OCI-LY1 (cell line): Measurements from ENCODE around the gene HIRIP3.
"Not testable (repeated sequence)": the region's sequence is repeated elsewhere in the genome, so short reads cannot be mapped to it uniquely, and the experiment has no call there.

ENCODE experiments used
- H2AFZ ChIP-seq: fragments of 200-600 bp; sonication (generic), shearing (Covaris generic); 2 replicates; pipeline ENCODE4 v1.6.0; 2014; ENCODE audit warnings: antibody characterized with exemption, mild to moderate bottlenecking, low read length
- H3F3A ChIP-seq: fragments of 200-600 bp; sonication (generic), shearing (Covaris generic); 2 replicates; pipeline ENCODE4 v1.6.0; 2014; ENCODE audit warnings: mild to moderate bottlenecking, antibody characterized with exemption, low read length, moderate library complexity; ENCODE audit not compliant: insufficient read depth
- H3K27ac ChIP-seq: fragments of 200-600 bp; sonication (generic); 2 replicates; pipeline ENCODE4 v1.5.1; 2014; ENCODE audit warnings: low read length, mixed run types, mild to moderate bottlenecking, low read depth; ENCODE audit not compliant: poor library complexity, severe bottlenecking
- H3K27me3 ChIP-seq: fragments of 200-600 bp; sonication (generic); 2 replicates; pipeline ENCODE4 v1.6.0; 2014; ENCODE audit warnings: antibody characterized with exemption, mild to moderate bottlenecking, low read length, moderate library complexity; ENCODE audit not compliant: insufficient read depth
- H3K36me3 ChIP-seq: fragments of 200-600 bp; sonication (generic); 2 replicates; pipeline ENCODE4 v1.6.1; 2014; ENCODE audit warnings: mild to moderate bottlenecking, antibody characterized with exemption, low read length, moderate library complexity, mixed read lengths; ENCODE audit not compliant: insufficient read depth
- H3K4me1 ChIP-seq: fragments of 200-600 bp; sonication (generic); 2 replicates; pipeline ENCODE4 v1.5.1; 2014; ENCODE audit warnings: mild to moderate bottlenecking, low read length, moderate library complexity; ENCODE audit not compliant: insufficient read depth, severe bottlenecking
- H3K4me2 ChIP-seq: fragments of 200-600 bp; sonication (generic), shearing (Covaris generic); 2 replicates; pipeline ENCODE4 v1.6.1; 2014; ENCODE audit warnings: low read length
- H3K4me3 ChIP-seq: fragments of 200-600 bp; sonication (generic); 2 replicates; pipeline ENCODE4 v1.5.1; 2014; ENCODE audit warnings: low read length, low read depth, mild to moderate bottlenecking, mixed read lengths; ENCODE audit not compliant: poor library complexity, severe bottlenecking
- H3K79me2 ChIP-seq: fragments of 200-600 bp; shearing (Covaris generic); 2 replicates; pipeline ENCODE4 v1.6.1; 2016; ENCODE audit warnings: mixed run types, low read length, mixed read lengths; ENCODE audit not compliant: insufficient read depth
- H3K9ac ChIP-seq: fragments of 200-600 bp; sonication (generic), shearing (Covaris generic); 2 replicates; pipeline ENCODE4 v1.6.1; 2014; ENCODE audit warnings: mild to moderate bottlenecking, low read length, mixed read lengths
- H3K9me2 ChIP-seq: fragments of 200-600 bp; sonication (generic), shearing (Covaris generic); 2 replicates; pipeline ENCODE4 v1.6.1; 2014; ENCODE audit warnings: low read depth, mild to moderate bottlenecking, low read length, mixed read lengths
- H3K9me3 ChIP-seq: fragments of 200-600 bp; shearing (Covaris generic); 2 replicates; pipeline ENCODE4 v1.6.1; 2014; ENCODE audit warnings: low read length, mixed read lengths
- H4K20me1 ChIP-seq: fragments of 200-600 bp; sonication (generic), shearing (Covaris generic); 2 replicates; pipeline ENCODE4 v1.6.0; 2016; ENCODE audit warnings: mild to moderate bottlenecking, low read length; ENCODE audit not compliant: insufficient read depth
- CTCF ChIP-seq: fragments of 200-600 bp; sonication (generic), shearing (Covaris generic); IDR thresholded peaks from 2 replicates; pipeline ENCODE4 v1.5.1; 2017; ENCODE audit warnings: mild to moderate bottlenecking, antibody characterized with exemption, low read length, moderate library complexity, mixed read lengths
- EZH2 ChIP-seq: fragments of 200-600 bp; sonication (generic), shearing (Covaris generic); IDR thresholded peaks from 2 replicates; pipeline ENCODE4 v1.8.0; 2017; ENCODE audit warnings: borderline replicate concordance, mixed run types, mild to moderate bottlenecking, antibody characterized with exemption, low read length, moderate library complexity, mixed read lengths

HIRIP3 gene

DNA sequence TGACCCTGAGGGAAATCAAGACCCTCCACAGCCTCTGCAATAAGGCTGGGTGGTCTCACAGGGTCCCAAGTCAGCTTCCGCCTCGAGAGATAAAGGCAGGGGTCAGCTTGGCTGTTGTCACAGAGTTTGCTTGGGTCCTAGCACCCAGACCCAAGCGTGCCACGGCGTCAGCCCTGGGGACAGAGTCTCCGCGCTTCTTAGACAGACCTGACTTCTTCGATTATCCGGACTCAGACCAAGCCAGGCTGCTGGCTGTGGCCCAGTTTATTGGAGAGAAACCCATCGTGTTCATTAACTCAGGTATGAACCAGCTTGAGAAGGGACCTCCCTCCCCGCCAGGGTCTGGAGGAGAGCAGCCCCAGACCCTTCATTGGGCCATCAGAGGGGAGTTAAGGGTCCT lies 28.2 kb upstream of the HIRIP3 start:
- H2AFZ ChIP-seq: no peak overlapping the region
- no peak overlapping the region for H3K4me2 ChIP-seq
- no peaks in the 10 kb centered on the region for H3K79me2 ChIP-seq
- H3K4me3 ChIP-seq: no peak overlapping the region
- TF ChIP-seq EZH2: no peak
- no peak for TF ChIP-seq CTCF
- H3F3A ChIP-seq: no peaks in the 10 kb centered on the region
- H3K27me3 ChIP-seq: peaks cover 12% of the 10 kb centered on the region; the same call in 1 of the 2 replicates
- H3K27ac ChIP-seq: no peak overlapping the region
- no peak overlapping the region for H3K9ac ChIP-seq
- no peaks in the 10 kb centered on the region for H3K9me3 ChIP-seq
- H3K36me3 ChIP-seq: no peaks in the 10 kb centered on the region
- H3K9me2 ChIP-seq: no peaks in the 10 kb centered on the region
- peaks cover 5% of the 10 kb centered on the region for H3K4me1 ChIP-seq
- H4K20me1 ChIP-seq: no peaks in the 10 kb centered on the region

DNA sequence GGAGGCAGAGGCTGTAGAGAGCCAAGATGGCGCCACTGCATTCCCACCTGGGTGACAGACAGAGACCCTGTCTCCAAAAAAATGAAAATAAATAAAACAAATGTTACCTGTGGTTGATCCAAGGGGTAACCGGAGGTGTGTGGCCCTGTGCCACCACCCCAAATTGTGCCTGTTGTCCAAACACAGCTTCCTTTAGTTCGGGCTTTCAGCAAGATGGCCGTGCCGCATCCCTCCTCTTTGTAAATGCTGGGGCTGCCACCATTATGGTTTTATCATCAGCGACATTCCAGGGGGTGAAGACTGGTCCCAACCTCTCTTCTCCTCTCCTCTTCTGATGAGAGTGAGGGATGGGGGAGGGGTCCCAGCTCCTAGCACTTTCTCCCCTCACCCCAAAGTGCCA lies 27.5 kb upstream of the HIRIP3 start, which contains the start of gene C16orf92:
Gene C16orf92, plus strand, starts transcription at position 312 of the 400 bp plus-strand sequence. CDS start 143 bp downstream, outside the sequence.
- no peak within 1 kb of the TSS for H3K27ac ChIP-seq
- no peaks in the 10 kb centered on the region for H3K9me3 ChIP-seq
- H3K4me1 ChIP-seq: peaks cover 5% of the 10 kb centered on the region
- no peaks in the 10 kb centered on the region for H3K36me3 ChIP-seq
- no peaks in the 10 kb centered on the region for H3K9me2 ChIP-seq
- no peaks in the 10 kb centered on the region for H4K20me1 ChIP-seq
- H3K4me3 ChIP-seq: no peak within 1 kb of the TSS
- TF ChIP-seq CTCF (no peak), EZH2 (no peak)
- peaks cover 12% of the 10 kb centered on the region; the same call in 1 of the 2 replicates for H3K27me3 ChIP-seq
- no peak within 1 kb of the TSS for H3K9ac ChIP-seq
- H3F3A ChIP-seq: no peaks in the 10 kb centered on the region
- H3K79me2 ChIP-seq: no peaks in the 10 kb centered on the region
- no peak within 1 kb of the TSS for H2AFZ ChIP-seq
- H3K4me2 ChIP-seq: no peak within 1 kb of the TSS

DNA sequence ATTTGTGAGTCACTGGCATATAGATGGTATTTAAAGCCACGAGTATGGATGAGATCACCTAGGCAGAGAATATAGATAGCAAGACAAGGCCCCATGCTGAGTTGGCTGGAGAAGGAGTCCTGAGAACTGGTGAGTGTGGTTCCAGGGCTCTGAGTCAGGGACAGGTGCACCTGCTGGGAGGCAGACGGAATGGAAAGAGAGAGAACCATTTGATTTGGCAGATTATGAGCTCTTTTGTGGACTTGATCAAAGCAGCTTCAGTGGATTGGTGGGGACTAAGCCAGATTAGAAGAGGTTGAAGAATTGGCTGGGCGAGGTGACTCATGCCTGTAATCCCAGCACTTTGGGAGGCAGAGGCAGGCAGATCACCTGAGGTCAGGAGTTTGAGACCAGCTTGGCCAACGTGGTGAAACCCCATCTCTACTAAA lies 23.3 kb upstream of the HIRIP3 start:
- Histone ChIP-seq H3F3A (no peaks in the 10 kb centered on the region), H3K9ac (no peak overlapping the region), H3K27ac (no peak overlapping the region), H3K9me2 (no peaks in the 10 kb centered on the region), H3K36me3 (no peaks in the 10 kb centered on the region), H4K20me1 (no peaks in the 10 kb centered on the region), H3K9me3 (no peaks in the 10 kb centered on the region), H2AFZ (no peak overlapping the region), H3K4me3 (no peak overlapping the region), H3K4me2 (no peak overlapping the region), H3K79me2 (no peaks in the 10 kb centered on the region), H3K27me3 (peaks cover 9% of the 10 kb centered on the region; the same call in 1 of the 2 replicates), H3K4me1 (peaks cover 5% of the 10 kb centered on the region)
- TF ChIP-seq EZH2: no peak
- no peak for TF ChIP-seq CTCF

- not testable (repeated sequence) for H3K4me3 ChIP-seq, H3K9ac ChIP-seq, H3K9me2 ChIP-seq, H3K27ac ChIP-seq, H3K4me2 ChIP-seq, H3F3A ChIP-seq, H3K9me3 ChIP-seq, H3K79me2 ChIP-seq, H3K4me1 ChIP-seq, H2AFZ ChIP-seq, H3K27me3 ChIP-seq, H3K36me3 ChIP-seq, H4K20me1 ChIP-seq
These were observed 22.5 kb upstream of the HIRIP3 start for GRCh38 chr16:30017937-30018336.
